ENCODE measurements around the gene MRPL48. TPM values are rescaled to one million over a fixed set of nuclear protein-coding genes. Genes with fewer than 3 reads are reported as not detected.
"Not testable (repeated sequence)": the region's sequence is repeated elsewhere in the genome, so short reads cannot be mapped to it uniquely, and the experiment has no call there.

The MRPL48 gene
- total RNA-seq, 2 donors from 2014 or later, result 36.4 to 55.3 TPM

DNA sequence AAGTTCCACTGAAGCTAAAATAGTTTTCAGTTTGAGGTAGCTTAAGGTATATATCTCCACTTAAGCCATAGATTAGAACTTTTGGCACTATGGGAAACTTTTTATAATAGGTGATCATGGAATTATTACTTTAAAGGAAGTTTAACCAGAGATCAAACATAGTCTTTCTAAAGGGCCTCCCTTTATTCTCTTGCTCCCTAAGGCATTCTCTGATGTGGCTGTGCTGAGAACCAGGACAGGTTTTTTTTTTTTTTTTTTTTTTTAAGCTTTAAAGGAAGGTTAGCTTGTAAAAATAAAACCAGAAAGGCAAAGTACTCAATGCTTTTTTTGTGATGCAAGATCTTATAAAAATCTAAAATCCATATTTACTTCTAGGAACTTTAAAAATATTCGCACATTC lies 2.9 kb upstream of the MRPL48 start:
- no peak overlapping the region for H3K27ac Mint-ChIP-seq
- TF ChIP-seq CTCF (conservative IDR thresholded peaks at IDR 0.05), result no peak
- Histone ChIP-seq H3K4me3 (ENCODE audit: low read length) (no peak overlapping the region), H3K27ac (ENCODE audit: low read depth, low read length) (no peak overlapping the region), H3K9me3 (ENCODE audit: control insufficient read depth, low read length) (no peaks in the 10 kb centered on the region), H3K4me1 (ENCODE audit: control insufficient read depth, insufficient read depth, low read length) (no peaks in the 10 kb centered on the region), H3K36me3 (ENCODE audit: control insufficient read depth, insufficient read depth, low read length) (no peaks in the 10 kb centered on the region), H3K9ac (ENCODE audit: extremely low read depth, low read length, poor library complexity, severe bottlenecking) (no peak overlapping the region), H3K27me3 (ENCODE audit: control insufficient read depth, insufficient read depth, low read length, poor library complexity, severe bottlenecking) (no peaks in the 10 kb centered on the region)
- WGBS, 2 experiments (ENCODE audit: insufficient coverage in 1 of 2, insufficient read length in 1 of 2), result no CpG with 5 or more reads among the region's 1 CpG
- DNase-seq, result no peak
- no peaks in the 10 kb centered on the region for H3K27me3 Mint-ChIP-seq (ENCODE audit: insufficient read depth)
- no peak overlapping the region for H3K4me3 Mint-ChIP-seq
- no peaks in the 10 kb centered on the region for H3K36me3 Mint-ChIP-seq (ENCODE audit: low read depth)
- no peaks in the 10 kb centered on the region for H3K9me3 Mint-ChIP-seq
- H3K4me1 Mint-ChIP-seq, result no peaks in the 10 kb centered on the region

- not testable (repeated sequence) for H3K4me1 Mint-ChIP-seq
Observed at GRCh38 chr11:73785467-73785866, 2.2 kb upstream of the MRPL48 start.

GRCh38 chr11:73787051-73787642 lies 527 bp upstream of the MRPL48 start:
- Mint-ChIP-seq H3K27ac (peak overlapping the region; percentile 99), H3K4me1 (peaks cover 4% of the 10 kb centered on the region), H3K9me3 (no peaks in the 10 kb centered on the region), H3K27me3 (ENCODE audit: insufficient read depth) (no peaks in the 10 kb centered on the region), H3K4me3 (peak overlapping the region; percentile 90), H3K36me3 (ENCODE audit: low read depth) (no peaks in the 10 kb centered on the region)
- peaks cover 4% of the 10 kb centered on the region for H3K4me1 ChIP-seq (ENCODE audit: control insufficient read depth, insufficient read depth, low read length)
- no peak for TF ChIP-seq CTCF (conservative IDR thresholded peaks at IDR 0.05)
- peak overlapping the region; percentile 73 for H3K9ac ChIP-seq (ENCODE audit: extremely low read depth, low read length, poor library complexity, severe bottlenecking)
- peak overlapping the region; percentile 86 for H3K4me3 ChIP-seq (ENCODE audit: low read length)
- no peak for DNase-seq
- H3K27ac ChIP-seq (ENCODE audit: low read depth, low read length), result peak overlapping the region; percentile 98
- H3K9me3 ChIP-seq (ENCODE audit: control insufficient read depth, low read length), result no peaks in the 10 kb centered on the region
- no peaks in the 10 kb centered on the region for H3K36me3 ChIP-seq (ENCODE audit: control insufficient read depth, insufficient read depth, low read length)
- no peaks in the 10 kb centered on the region for H3K27me3 ChIP-seq (ENCODE audit: control insufficient read depth, insufficient read depth, low read length, poor library complexity, severe bottlenecking)
- 87 to 88% methylated on average over 16 to 17 of the region's 17 CpGs for WGBS, 2 experiments (ENCODE audit: insufficient coverage in 1 of 2, insufficient read length in 1 of 2)

More at GRCh38 chr11:73785467-73785866, 2.2 kb upstream of the MRPL48 start:
- H3K27me3 Mint-ChIP-seq (ENCODE audit: insufficient read depth); H3K36me3 Mint-ChIP-seq (ENCODE audit: low read depth); H3K27me3 ChIP-seq (ENCODE audit: control insufficient read depth, insufficient read depth, low read length, poor library complexity, severe bottlenecking); H3K27ac Mint-ChIP-seq; DNase-seq; H3K27ac ChIP-seq (ENCODE audit: low read depth, low read length); H3K9me3 Mint-ChIP-seq; H3K9ac ChIP-seq (ENCODE audit: extremely low read depth, low read length, poor library complexity, severe bottlenecking); H3K9me3 ChIP-seq (ENCODE audit: control insufficient read depth, low read length); H3K4me3 Mint-ChIP-seq; H3K36me3 ChIP-seq (ENCODE audit: control insufficient read depth, insufficient read depth, low read length); H3K4me1 ChIP-seq (ENCODE audit: control insufficient read depth, insufficient read depth, low read length); H3K4me3 ChIP-seq (ENCODE audit: low read length): not testable (repeated sequence)

DNA sequence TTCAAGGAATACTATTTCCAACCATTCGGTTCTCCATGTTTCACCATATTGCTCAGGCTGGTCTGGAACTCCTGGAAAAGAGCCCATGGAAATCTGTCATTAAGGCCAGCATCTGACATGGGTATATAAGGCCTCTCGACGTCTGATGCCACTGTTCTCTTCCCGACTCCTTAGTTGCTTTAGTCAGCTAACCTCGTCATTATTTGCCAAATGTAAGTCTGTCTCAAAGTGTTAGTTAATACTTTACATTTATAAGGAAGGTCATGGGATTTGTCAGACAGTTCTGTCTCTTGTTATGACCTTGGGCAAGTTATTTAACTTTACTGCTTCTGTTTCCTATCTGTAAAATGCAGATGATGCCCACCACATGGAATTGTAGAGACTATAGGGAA lies 1.6 kb downstream of the MRPL48 start:
- Histone ChIP-seq H3K27me3 (ENCODE audit: control insufficient read depth, insufficient read depth, low read length, poor library complexity, severe bottlenecking) (no peaks in the 10 kb centered on the region), H3K9me3 (ENCODE audit: control insufficient read depth, low read length) (no peaks in the 10 kb centered on the region), H3K9ac (ENCODE audit: extremely low read depth, low read length, poor library complexity, severe bottlenecking) (no peak overlapping the region), H3K4me1 (ENCODE audit: control insufficient read depth, insufficient read depth, low read length) (peaks cover 10% of the 10 kb centered on the region), H3K4me3 (ENCODE audit: low read length) (peak overlapping the region; percentile 86), H3K27ac (ENCODE audit: low read depth, low read length) (no peak overlapping the region), H3K36me3 (ENCODE audit: control insufficient read depth, insufficient read depth, low read length) (no peaks in the 10 kb centered on the region)
- no peak overlapping the region for H3K27ac Mint-ChIP-seq
- H3K27me3 Mint-ChIP-seq (ENCODE audit: insufficient read depth), result no peaks in the 10 kb centered on the region
- H3K4me1 Mint-ChIP-seq, result peaks cover 10% of the 10 kb centered on the region
- no peak for TF ChIP-seq CTCF (conservative IDR thresholded peaks at IDR 0.05)
- 97 to 98% methylated on average over 5 of the region's 5 CpGs for WGBS, 2 experiments (ENCODE audit: insufficient coverage in 1 of 2, insufficient read length in 1 of 2)
- no peaks in the 10 kb centered on the region for H3K9me3 Mint-ChIP-seq
- H3K4me3 Mint-ChIP-seq, result peak overlapping the region; percentile 90
- no peak for DNase-seq
- H3K36me3 Mint-ChIP-seq (ENCODE audit: low read depth), result peaks cover 3% of the 10 kb centered on the region

Measured in endodermal cell (in vitro differentiated cells).